Brain microvascular endothelial cell (primary cell): ENCODE measurements around the gene LRRIQ4.

ENCODE experiments used
- DNase-seq: peaks from one replicate; pipeline ENCODE4 v3.0.0-alpha.2; 2020
- H3K27ac ChIP-seq: fragments of 250-450 bp; sonication (Bioruptor Pico); 2 replicates; pipeline ENCODE4 v1.5.1; 2020; ENCODE audit warnings: mild to moderate bottlenecking, moderate library complexity
- H3K27me3 ChIP-seq: fragments of 250-450 bp; sonication (Bioruptor Pico); replicated peaks from 2 replicates; pipeline ENCODE4 v1.5.1; 2020; ENCODE audit warnings: mild to moderate bottlenecking
- H3K36me3 ChIP-seq: fragments of 250-450 bp; sonication (Bioruptor Pico); replicated peaks from 2 replicates; pipeline ENCODE4 v1.5.1; 2020; ENCODE audit warnings: mild to moderate bottlenecking
- H3K4me3 ChIP-seq: 2 replicates; pipeline ENCODE4 v1.5.1; 2011; ENCODE audit warnings: low read depth, mild to moderate bottlenecking, control low read depth, low read length, moderate library complexity
- CTCF ChIP-seq: IDR thresholded peaks from 2 replicates; pipeline ENCODE4 v1.5.1; 2011; ENCODE audit warnings: low read depth, mild to moderate bottlenecking, moderate library complexity, low read length, control low read depth, inconsistent platforms; ENCODE audit errors: missing control alignments
- in situ Hi-C: cut with HindIII; loops from 2 replicates; pipeline ENCODE4 v1.10.0; 2017; ENCODE audit warnings: low sequenced_read_pairs, low pct_ligation_motif_present

Gene LRRIQ4

GRCh38 chr3:169822540-169822939 lies 9.9 kb downstream of the LRRIQ4 start:
- DNase-seq = no peak
- no peaks in the 10 kb centered on the region for H3K36me3 ChIP-seq
- no peak for TF ChIP-seq CTCF
- in situ Hi-C loops = no loop called here
- H3K4me3 ChIP-seq = no peak overlapping the region
- no peaks in the 10 kb centered on the region for H3K27me3 ChIP-seq
- H3K27ac ChIP-seq = no peak overlapping the region

- in situ Hi-C loops = no loop called here
- no peaks in the 10 kb centered on the region for H3K27me3 ChIP-seq
- no peak for DNase-seq
- H3K27ac ChIP-seq = no peak overlapping the region
- no peak overlapping the region for H3K4me3 ChIP-seq
- no peak for TF ChIP-seq CTCF
- no peaks in the 10 kb centered on the region for H3K36me3 ChIP-seq
Observed at GRCh38 chr3:169822983-169823382, 10.3 kb downstream of the LRRIQ4 start.

GRCh38 chr3:169825316-169825715 lies 12.6 kb downstream of the LRRIQ4 start:
- TF ChIP-seq CTCF = no peak
- H3K27ac ChIP-seq = no peak overlapping the region
- H3K36me3 ChIP-seq = no peaks in the 10 kb centered on the region
- H3K4me3 ChIP-seq = no peak overlapping the region
- in situ Hi-C loops = no loop called here
- DNase-seq = no peak
- no peaks in the 10 kb centered on the region for H3K27me3 ChIP-seq

GRCh38 chr3:169827712-169828111 lies 15.0 kb downstream of the LRRIQ4 start:
- DNase-seq = no peak
- Histone ChIP-seq H3K27ac (no peak overlapping the region), H3K4me3 (no peak overlapping the region), H3K27me3 (no peaks in the 10 kb centered on the region), H3K36me3 (no peaks in the 10 kb centered on the region)
- in situ Hi-C loops = no loop called here
- TF ChIP-seq CTCF = no peak

GRCh38 chr3:169835533-169835932 lies 22.9 kb downstream of the LRRIQ4 start:
- no peak for TF ChIP-seq CTCF
- no peak for DNase-seq
- no peak overlapping the region for H3K27ac ChIP-seq
- no peaks in the 10 kb centered on the region for H3K27me3 ChIP-seq
- H3K36me3 ChIP-seq = no peaks in the 10 kb centered on the region
- in situ Hi-C loops = no loop called here
- no peak overlapping the region for H3K4me3 ChIP-seq
